ENCODE results near the gene SSX2IP.
A peak's percentile ranks its signal among the peaks of the same experiment; 100 is the strongest.

DNA sequence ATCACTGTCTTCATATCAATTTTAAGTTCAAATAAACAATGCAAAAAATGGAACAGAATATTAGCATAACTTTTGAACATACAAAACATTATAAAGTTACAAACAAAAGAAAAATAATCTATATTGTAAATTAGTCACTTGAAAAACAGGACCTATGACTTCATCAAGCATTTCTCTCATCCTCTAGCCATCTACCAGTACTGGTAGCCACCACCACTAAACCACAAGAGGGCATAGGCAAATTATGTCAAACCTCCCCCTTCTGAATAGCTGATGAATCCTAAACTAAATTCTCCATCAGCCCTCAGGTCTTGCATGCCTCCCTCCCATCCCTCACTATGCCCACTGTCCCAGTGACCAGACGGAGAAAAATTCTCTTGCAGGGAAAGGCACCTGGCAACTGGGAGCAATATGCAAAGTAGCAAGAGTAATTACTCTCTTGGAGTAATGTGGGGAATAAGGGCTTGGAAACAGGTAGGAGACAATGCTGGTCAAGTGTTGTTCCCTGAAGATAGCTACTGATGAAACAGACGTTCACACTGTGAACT lies 37.1 kb downstream of the SSX2IP start:
- peak; percentile 10 to 20 (median 14) for TF ChIP-seq CTCF (IDR thresholded peaks at IDR 0.05)
- no peak for TF ChIP-seq POLR2A (IDR thresholded peaks at IDR 0.05)

All from right lobe of liver (tissue), 4 donors.